Spleen (tissue), 11 donors: ENCODE measurements around the gene ALMS1. TPM values are rescaled to one million over a fixed set of nuclear protein-coding genes. Genes with fewer than 3 reads are reported as not detected.

Experiments
- DNase-seq: peaks from one replicate; pipeline ENCODE4 v3.0.0-alpha.2; 2020
- H3K27ac ChIP-seq, 8 donors: fragments of 200-600 bp; sonication (generic) in 7 of 8; 1 replicate in 4 of 8; 2 replicates in 4 of 8; pipeline versions ENCODE4 v1.5.0 to v1.8.0; 2016 to 2021; ENCODE audit warnings: inconsistent platforms in 4 of 8, mild to moderate bottlenecking in 4 of 8, moderate library complexity in 1 of 8
- H3K27me3 ChIP-seq, 7 donors: fragments of 200-600 bp; sonication (generic) in 6 of 7; replicated peaks in 1 of 7; 1 replicate in 4 of 7; 2 replicates in 3 of 7; pipeline versions ENCODE4 v1.5.0 to v1.8.0; 2016 to 2021; ENCODE audit warnings: inconsistent platforms in 3 of 7, mild to moderate bottlenecking in 1 of 7
- H3K36me3 ChIP-seq, 6 donors: fragments of 200-600 bp; sonication (generic) in 5 of 6; 1 replicate in 4 of 6; 2 replicates in 2 of 6; pipeline versions ENCODE4 v1.5.0 to v1.8.0; 2016 to 2021; ENCODE audit warnings: inconsistent platforms in 2 of 6
- H3K4me1 ChIP-seq, 6 donors: fragments of 200-600 bp; sonication (generic) in 5 of 6; 1 replicate in 3 of 6; 2 replicates in 3 of 6; pipeline versions ENCODE4 v1.5.0 to v1.8.0; 2016 to 2021; ENCODE audit warnings: inconsistent platforms in 3 of 6
- H3K4me3 ChIP-seq, 8 donors: fragments of 200-600 bp; sonication (generic) in 7 of 8; 1 replicate in 4 of 8; 2 replicates in 4 of 8; pipeline versions ENCODE4 v1.5.0 to v1.8.0; 2016 to 2021; ENCODE audit warnings: inconsistent platforms in 4 of 8, mild to moderate bottlenecking in 4 of 8, moderate library complexity in 2 of 8
- H3K9me3 ChIP-seq, 8 donors: fragments of 200-600 bp; sonication (generic) in 7 of 8; 1 replicate in 4 of 8; 2 replicates in 4 of 8; pipeline versions ENCODE4 v1.5.0 to v1.8.0; 2016 to 2021; ENCODE audit warnings: inconsistent platforms in 4 of 8
- POLR2A ChIP-seq, 3 donors: fragments of 450-650 bp; IDR thresholded peaks; one replicate each; pipeline ENCODE4 v1.5.1; 2017; ENCODE audit warnings: antibody characterized with exemption in 3 of 3, mild to moderate bottlenecking in 1 of 3
- POLR2AphosphoS5 ChIP-seq, 3 donors: sonication (generic); formaldehyde crosslinking; IDR thresholded peaks; one replicate each; pipeline ENCODE4 v1.5.1; 2017; ENCODE audit warnings: antibody characterized with exemption in 3 of 3
- WGBS, 5 donors: extraction: QIAGEN DNeasy Blood & Tissue Kit in 3 of 5; methylation state at CpG; one replicate each; pipeline versions ENCODE4 v1.1.5 to v1.1.7; 2013 to 2018; 5-methylcytosine and 5-hydroxymethylcytosine counted together
- intact Hi-C: fragments of 100-400 bp; cut with DNase I; formaldehyde crosslinking; loops from one replicate; pipeline ENCODE4 v1.15.0; 2023; ENCODE audit warnings: low total_unique reads
- polyA plus RNA-seq, 3 donors: library from polyadenylated mRNA; stranded (reverse); fragments of 200-250 nt; gene quantifications; one replicate each; pipeline ENCODE4 v1.2.1, GENCODE V29; 2013
- total RNA-seq, 7 donors: library from RNA; depleted of rRNA in 3 of 7; stranded (reverse); fragments of >200 nt in 3 of 7; fragmentation: NEBNext Ultra II Directional in 4 of 7; extraction: Animal tissue kit (Norgen Biotek cat#: 25700) in 4 of 7; gene quantifications; one replicate each; pipeline versions ENCODE4 v1.1.0 to v1.2.1, GENCODE V29; 2016 to 2021
- TF ChIP-seq, protein P1 (sequence below), 11 experiments: fragments of 200-600 bp in 7 of 11; fragments of 450-650 bp in 4 of 11; sonication (generic) in 4 of 11; IDR thresholded peaks in 8 of 11; conservative IDR thresholded peaks in 3 of 11; 1 replicate in 7 of 11; 2 replicates in 4 of 11; pipeline versions ENCODE4 v1.4.0 to v1.8.0; 2016 to 2021; ENCODE audit warnings: antibody characterized with exemption in 11 of 11, inconsistent platforms in 4 of 11, mild to moderate bottlenecking in 1 of 11
- donor health status: healthy with polysubstance abuse.
- donor health status: DM: no; HTN: no; CAD: no; lungs with moderate emphysema.
- donor health status: DM: no; HTN: no; CAD: no.
- donor health status: Bipolar disorder and iron deficiency.
- donor health status: healthy.
- donor health status: DM: no; HTN: no; CAD: no.
- donor health status: DM: yes; HTN: yes; CAD: no.

Gene ALMS1
- total and polyA plus RNA-seq, 10 donors = 3.8 to 34.2 (median 17.7) TPM

DNA sequence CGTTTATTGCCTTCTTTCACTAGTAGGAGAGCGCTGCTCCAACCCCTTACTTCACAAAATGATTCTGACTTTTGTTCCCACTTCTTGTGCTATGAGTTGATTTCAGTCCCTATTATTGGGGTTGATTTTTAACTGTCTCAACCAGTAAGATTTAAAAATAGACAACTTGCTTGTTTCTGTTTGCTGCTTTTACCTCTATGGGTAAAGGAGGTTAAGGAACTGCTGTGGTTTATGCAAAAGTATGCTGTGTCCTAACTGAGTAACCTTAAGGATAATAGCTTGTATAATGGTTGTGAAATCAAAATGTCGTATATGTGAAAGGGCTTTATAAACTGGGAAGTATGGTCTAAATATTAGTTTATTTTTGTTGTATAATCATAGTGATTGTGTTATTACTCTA is 22.6 kb downstream of the ALMS1 start:
- no peaks in the 10 kb centered on the region for H3K27me3 ChIP-seq
- 70 to 84% (median 77%) methylated on average over 3 of the region's 3 CpGs for WGBS, 5 donors
- no peak overlapping the region for H3K27ac ChIP-seq
- peaks cover 2 to 25% (median 22%) of the 10 kb centered on the region in 8 donors for H3K9me3 ChIP-seq
- TF ChIP-seq, protein P1, sequence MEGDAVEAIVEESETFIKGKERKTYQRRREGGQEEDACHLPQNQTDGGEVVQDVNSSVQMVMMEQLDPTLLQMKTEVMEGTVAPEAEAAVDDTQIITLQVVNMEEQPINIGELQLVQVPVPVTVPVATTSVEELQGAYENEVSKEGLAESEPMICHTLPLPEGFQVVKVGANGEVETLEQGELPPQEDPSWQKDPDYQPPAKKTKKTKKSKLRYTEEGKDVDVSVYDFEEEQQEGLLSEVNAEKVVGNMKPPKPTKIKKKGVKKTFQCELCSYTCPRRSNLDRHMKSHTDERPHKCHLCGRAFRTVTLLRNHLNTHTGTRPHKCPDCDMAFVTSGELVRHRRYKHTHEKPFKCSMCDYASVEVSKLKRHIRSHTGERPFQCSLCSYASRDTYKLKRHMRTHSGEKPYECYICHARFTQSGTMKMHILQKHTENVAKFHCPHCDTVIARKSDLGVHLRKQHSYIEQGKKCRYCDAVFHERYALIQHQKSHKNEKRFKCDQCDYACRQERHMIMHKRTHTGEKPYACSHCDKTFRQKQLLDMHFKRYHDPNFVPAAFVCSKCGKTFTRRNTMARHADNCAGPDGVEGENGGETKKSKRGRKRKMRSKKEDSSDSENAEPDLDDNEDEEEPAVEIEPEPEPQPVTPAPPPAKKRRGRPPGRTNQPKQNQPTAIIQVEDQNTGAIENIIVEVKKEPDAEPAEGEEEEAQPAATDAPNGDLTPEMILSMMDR (IDR thresholded peaks at IDR 0.05 in 8 of 11, conservative IDR thresholded peaks at IDR 0.05 in 3 of 11) = no peak
- no peak for TF ChIP-seq POLR2AphosphoS5 (IDR thresholded peaks at IDR 0.05)
- TF ChIP-seq POLR2A (IDR thresholded peaks at IDR 0.05) = no peak
- no peak for DNase-seq
- peaks cover 0 to 18% (median 1%) of the 10 kb centered on the region in 6 donors for H3K36me3 ChIP-seq
- no peaks in the 10 kb centered on the region for H3K4me1 ChIP-seq
- intact Hi-C loops = no loop called here
- no peak overlapping the region for H3K4me3 ChIP-seq

DNA sequence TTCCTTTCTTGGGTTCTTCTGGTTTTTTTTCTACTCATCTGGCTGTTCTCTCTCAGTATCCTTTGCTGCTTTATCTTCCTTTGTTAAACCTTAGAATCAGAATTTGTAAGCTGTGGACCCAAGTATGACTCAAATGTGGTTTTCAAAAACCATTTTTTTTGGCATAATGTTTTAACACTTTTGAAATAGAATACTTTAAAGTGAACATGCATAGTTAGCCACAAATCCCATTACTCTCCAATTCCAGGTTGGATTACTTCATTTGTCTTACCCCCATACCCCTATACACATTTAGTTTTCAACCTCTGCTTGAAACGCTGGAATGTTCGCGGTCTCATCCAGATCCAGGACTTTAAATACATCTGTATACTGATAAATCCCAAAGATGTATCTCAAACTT is 29.1 kb downstream of the ALMS1 start:
- Histone ChIP-seq H3K27me3 (no peaks in the 10 kb centered on the region), H3K27ac (no peak overlapping the region), H3K36me3 (peaks cover 0 to 24% (median 1%) of the 10 kb centered on the region in 6 donors), H3K9me3 (no peaks in the 10 kb centered on the region), H3K4me1 (no peaks in the 10 kb centered on the region), H3K4me3 (no peak overlapping the region)
- whole genome bisulfite sequencing, 5 donors = 96 to 99% (median 97%) methylated on average over 3 of the region's 3 CpGs
- TF ChIP-seq POLR2A (IDR thresholded peaks at IDR 0.05) = no peak
- TF ChIP-seq, protein P1 (IDR thresholded peaks at IDR 0.05 in 8 of 11, conservative IDR thresholded peaks at IDR 0.05 in 3 of 11) = no peak
- no peak for DNase-seq
- intact Hi-C loops = no loop called here

DNA sequence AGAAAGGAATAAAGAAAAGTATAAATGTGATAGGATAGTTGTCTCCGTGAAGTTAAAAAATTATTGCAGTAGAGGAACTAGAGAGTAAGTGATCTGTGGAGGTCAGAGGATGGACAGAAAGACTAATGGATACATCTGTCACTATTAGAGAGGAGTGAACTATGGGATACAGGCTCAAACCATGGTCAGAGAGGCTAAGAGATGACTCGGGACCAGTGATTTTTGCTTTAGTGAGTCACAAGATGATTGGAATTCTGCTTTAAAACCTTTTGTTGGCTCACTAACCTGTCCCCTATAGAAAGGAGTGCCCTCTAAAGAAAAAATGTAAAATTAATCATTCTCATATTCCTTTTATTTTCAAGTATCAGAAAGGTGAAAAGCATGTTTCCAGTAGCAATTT is 30.3 kb downstream of the ALMS1 start:
- H3K27ac ChIP-seq = no peak overlapping the region
- intact Hi-C loops = no loop called here
- peaks cover 0 to 24% (median 0%) of the 10 kb centered on the region in 6 donors for H3K36me3 ChIP-seq
- 86 to 97% (median 91%) methylated on average over 2 of the region's 2 CpGs for WGBS, 5 donors
- H3K27me3 ChIP-seq = no peaks in the 10 kb centered on the region
- H3K4me1 ChIP-seq = no peaks in the 10 kb centered on the region
- DNase-seq = no peak
- TF ChIP-seq, protein P1 (IDR thresholded peaks at IDR 0.05 in 8 of 11, conservative IDR thresholded peaks at IDR 0.05 in 3 of 11) = no peak
- no peak for TF ChIP-seq POLR2A (IDR thresholded peaks at IDR 0.05)
- TF ChIP-seq POLR2AphosphoS5 (IDR thresholded peaks at IDR 0.05) = no peak
- H3K4me3 ChIP-seq = no peak overlapping the region
- H3K9me3 ChIP-seq = no peaks in the 10 kb centered on the region

DNA sequence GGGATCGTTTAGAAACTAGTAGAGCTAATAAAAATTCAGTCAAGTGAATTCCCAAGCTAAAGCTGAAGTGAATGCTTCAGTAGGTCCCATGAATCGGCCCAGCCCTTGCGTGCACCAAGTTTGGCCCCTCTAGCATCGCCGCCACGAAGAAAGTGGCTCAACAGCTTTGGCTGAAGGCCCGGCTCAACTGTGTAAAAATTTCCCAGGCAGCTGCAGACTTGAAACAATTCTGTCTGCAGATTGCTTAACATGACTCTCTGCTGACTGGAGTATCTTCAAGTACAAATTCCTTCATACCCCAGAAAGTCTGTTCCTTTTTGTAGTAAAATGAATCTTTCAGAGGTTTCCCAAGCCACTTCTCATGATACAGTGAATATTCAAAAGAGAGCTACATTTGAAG is 32.7 kb downstream of the ALMS1 start:
- Histone ChIP-seq H3K27ac (no peak overlapping the region), H3K9me3 (no peaks in the 10 kb centered on the region), H3K4me3 (no peak overlapping the region), H3K36me3 (peaks cover 0 to 32% (median 0%) of the 10 kb centered on the region in 6 donors), H3K4me1 (no peaks in the 10 kb centered on the region), H3K27me3 (no peaks in the 10 kb centered on the region)
- TF ChIP-seq POLR2AphosphoS5 (IDR thresholded peaks at IDR 0.05) (no peak), POLR2A (IDR thresholded peaks at IDR 0.05) (no peak)
- TF ChIP-seq, protein P1 (IDR thresholded peaks at IDR 0.05 in 8 of 11, conservative IDR thresholded peaks at IDR 0.05 in 3 of 11) = no peak
- WGBS, 5 donors = 58 to 87% (median 72%) methylated on average over 7 of the region's 7 CpGs
- DNase-seq = no peak
- intact Hi-C loops = no loop called here
